B cell (primary cell): ENCODE data around the gene CAT. TPM values are rescaled to one million over a fixed set of nuclear protein-coding genes. Genes with fewer than 3 reads are reported as not detected.

Experiments
- ATAC-seq: fragments of 200-7000 bp; cut with Tn5 transposase; one replicate; pipeline ENCODE4 v1.10.0; 2021; ENCODE audit warnings: low read depth, mild to moderate bottlenecking, moderate number of reproducible peaks, moderate library complexity
- CTCF ChIA-PET: fragments of 350-600 bp; sonication (Branson Sonifier 250); formaldehyde crosslinking; loops from one replicate; lab custom pipeline; 2021; ENCODE audit warnings: antibody characterized with exemption, inconsistent platforms; lab: Charles Lee
- POLR2A ChIA-PET: fragments of 350-600 bp; sonication (Branson Sonifier 250); formaldehyde crosslinking; loops from one replicate; lab custom pipeline; 2021; ENCODE audit warnings: antibody characterized with exemption; lab: Charles Lee
- DNase-seq: peaks from one replicate; pipeline ENCODE4 v3.0.0; 2013
- H2AFZ ChIP-seq: 2 replicates; pipeline ENCODE4 v1.6.1; 2012; ENCODE audit warnings: mild to moderate bottlenecking, low read depth, low read length; ENCODE audit not compliant: insufficient read depth, poor library complexity, severe bottlenecking
- H3K27ac ChIP-seq, 2 donors: 1 replicate in 1 of 2; 2 replicates in 1 of 2; pipeline ENCODE4 v1.5.1; 2012 to 2013; ENCODE audit warnings: low read length in 2 of 2, mild to moderate bottlenecking in 2 of 2, moderate library complexity in 1 of 2
- H3K27me3 ChIP-seq, 4 experiments: fragments of 200-600 bp in 1 of 4; sonication (generic) in 1 of 4; replicated peaks in 1 of 4; 1 replicate in 2 of 4; 2 replicates in 2 of 4; pipeline versions ENCODE4 v1.6.1 to v1.7.0; 2013 to 2016; ENCODE audit warnings: low read length in 3 of 4, mild to moderate bottlenecking in 2 of 4, mixed read lengths in 1 of 4, moderate library complexity in 1 of 4; ENCODE audit not compliant: insufficient read depth in 4 of 4, control insufficient read depth in 3 of 4; ENCODE audit errors: control extremely low read depth in 1 of 4
- H3K36me3 ChIP-seq, 2 experiments: replicated peaks in 1 of 2; 1 replicate in 1 of 2; 2 replicates in 1 of 2; pipeline versions ENCODE4 v1.6.1 to v1.7.1; 2013; ENCODE audit warnings: low read length in 1 of 2; ENCODE audit not compliant: insufficient read depth in 2 of 2, control insufficient read depth in 1 of 2; ENCODE audit errors: control extremely low read depth in 1 of 2, extremely low read depth in 1 of 2
- H3K4me1 ChIP-seq, 2 donors: fragments of 200-600 bp in 1 of 2; sonication (generic) in 1 of 2; 1 replicate in 1 of 2; 2 replicates in 1 of 2; pipeline versions ENCODE4 v1.5.1 to v1.6.1; 2013 to 2017; ENCODE audit warnings: low read length in 2 of 2; ENCODE audit not compliant: control insufficient read depth in 2 of 2, insufficient read depth in 2 of 2
- H3K4me2 ChIP-seq: replicated peaks from 2 replicates; pipeline ENCODE3; 2012; ENCODE audit warnings: mild to moderate bottlenecking, low read depth, low read length; ENCODE audit not compliant: poor library complexity, severe bottlenecking
- H3K4me3 ChIP-seq, 5 experiments: fragments of 200-600 bp in 1 of 5; sonication (generic) in 1 of 5; 1 replicate in 3 of 5; 2 replicates in 2 of 5; pipeline versions ENCODE4 v1.5.1 to v1.7.0; 2011 to 2016; ENCODE audit warnings: low read length in 4 of 5, mild to moderate bottlenecking in 4 of 5, low read depth in 2 of 5, control low read depth in 1 of 5, moderate library complexity in 1 of 5; ENCODE audit not compliant: insufficient read depth in 1 of 5; ENCODE audit errors: control extremely low read depth in 1 of 5, extremely low read depth in 1 of 5
- H3K79me2 ChIP-seq: fragments of 200-600 bp; sonication (generic); one replicate; pipeline ENCODE4 v1.6.0; 2016; ENCODE audit warnings: low read length; ENCODE audit not compliant: control insufficient read depth, insufficient read depth
- H3K9ac ChIP-seq: fragments of 200-600 bp; sonication (generic); 2 replicates; pipeline ENCODE4 v1.6.1; 2017; ENCODE audit warnings: mild to moderate bottlenecking, low read length, moderate library complexity
- H3K9me3 ChIP-seq, 3 donors: one replicate each; pipeline versions ENCODE4 v1.6.1 to v1.7.1; 2013; ENCODE audit warnings: low read length in 2 of 3; ENCODE audit not compliant: control insufficient read depth in 2 of 3, insufficient read depth in 1 of 3; ENCODE audit errors: control extremely low read depth in 1 of 3
- H4K20me1 ChIP-seq: 2 replicates; pipeline ENCODE4 v1.6.0; 2012; ENCODE audit warnings: mild to moderate bottlenecking, low read length; ENCODE audit not compliant: insufficient read depth, control insufficient read depth, poor library complexity, severe bottlenecking
- H3K27ac Mint-ChIP-seq: one replicate; pipeline ENCODE4 v1.8.0; 2021; ENCODE audit warnings: mixed read lengths
- H3K27me3 Mint-ChIP-seq: one replicate; pipeline ENCODE4 v1.8.0; 2021; ENCODE audit warnings: mixed read lengths
- H3K4me1 Mint-ChIP-seq: one replicate; pipeline ENCODE4 v1.8.0; 2021; ENCODE audit warnings: mixed read lengths
- H3K4me3 Mint-ChIP-seq: one replicate; pipeline ENCODE4 v1.8.0; 2021; ENCODE audit warnings: mixed read lengths
- H3K9me3 Mint-ChIP-seq: one replicate; pipeline ENCODE4 v1.8.0; 2022; ENCODE audit warnings: mixed read lengths; ENCODE audit not compliant: insufficient read depth
- EZH2 ChIP-seq: IDR thresholded peaks from 2 replicates; pipeline ENCODE4 v1.6.1; 2012; ENCODE audit warnings: borderline replicate concordance, low read depth, mild to moderate bottlenecking, moderate library complexity, low read length; ENCODE audit not compliant: insufficient read depth, poor library complexity, severe bottlenecking
- intact Hi-C: fragments of 100-400 bp; cut with micrococcal nuclease; formaldehyde crosslinking; loops from one replicate; pipeline ENCODE4 v1.10.0; 2022
- polyA plus RNA-seq: library from polyadenylated mRNA; depleted of rRNA; stranded (reverse); fragments of >200 nt; gene quantifications from 2 replicates; pipeline ENCODE4 v1.2.3, GENCODE V29; 2012
- small RNA-seq: library from RNA; depleted of rRNA; stranded (forward); fragments of <200 nt; gene quantifications from one replicate; pipeline ENCODE3, GENCODE V24; 2012; ENCODE audit warnings: low replicate concordance, low read depth; ENCODE audit not compliant: insufficient read length
- total RNA-seq, 2 donors: library from RNA; stranded (reverse); fragments of 120-200 nt in 1 of 2; gene quantifications; 1 replicate in 1 of 2; 2 replicates in 1 of 2; pipeline versions ENCODE4 v1.2.3 to v1.2.4, GENCODE V29; 2013 to 2022
- TF ChIP-seq, protein P1 (sequence below): fragments of 200-600 bp; IDR thresholded peaks from one replicate; pipeline ENCODE4 v1.8.0; 2022; ENCODE audit warnings: antibody characterized with exemption, mild to moderate bottlenecking

CAT gene
- total and polyA plus RNA-seq, 2 donors (not counting 1 experiment from before 2014, with no cell fraction given): 83.2 to 91.7 TPM

DNA sequence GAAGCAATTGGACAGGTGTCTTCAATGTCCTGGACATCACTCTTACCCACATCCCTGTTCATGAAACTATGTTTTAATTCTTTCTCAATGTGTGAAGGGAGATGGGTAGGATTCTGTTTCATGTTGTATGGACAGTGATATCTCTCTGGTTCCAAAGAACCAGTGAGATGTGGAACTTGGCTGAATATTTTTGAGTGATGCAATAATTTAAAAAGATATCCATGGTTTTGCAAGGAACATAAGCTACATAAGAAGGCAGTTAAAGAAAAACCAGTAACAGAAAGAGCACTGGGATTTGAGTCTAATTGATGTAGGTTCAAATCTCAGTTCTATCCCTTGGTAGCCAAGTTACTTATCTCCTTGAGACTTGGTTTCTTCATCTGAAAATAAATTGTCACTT is 82.5 kb downstream of the CAT start:
- ChIA-PET POLR2A (no interaction called here), CTCF (no interaction called here)
- H3K4me2 ChIP-seq: no peak overlapping the region
- H3K4me3 Mint-ChIP-seq: no peak overlapping the region
- no peak overlapping the region for H2AFZ ChIP-seq
- H3K4me1 Mint-ChIP-seq: peaks cover under 1% of the 10 kb centered on the region
- no peak overlapping the region for H3K27ac Mint-ChIP-seq
- no peaks in the 10 kb centered on the region for H3K79me2 ChIP-seq
- H3K27me3 Mint-ChIP-seq: peaks cover 13% of the 10 kb centered on the region
- no peak overlapping the region for H3K9ac ChIP-seq
- no peak for ATAC-seq
- no peaks in the 10 kb centered on the region for H4K20me1 ChIP-seq
- DNase-seq: no peak
- no peaks in the 10 kb centered on the region for H3K36me3 ChIP-seq
- H3K27ac ChIP-seq: no peak overlapping the region
- H3K4me3 ChIP-seq: no peak overlapping the region
- no peaks in the 10 kb centered on the region for H3K9me3 Mint-ChIP-seq
- intact Hi-C loops: no loop called here
- H3K9me3 ChIP-seq: no peaks in the 10 kb centered on the region
- H3K4me1 ChIP-seq: no peaks in the 10 kb centered on the region
- TF ChIP-seq EZH2: no peak
- TF ChIP-seq, protein P1, sequence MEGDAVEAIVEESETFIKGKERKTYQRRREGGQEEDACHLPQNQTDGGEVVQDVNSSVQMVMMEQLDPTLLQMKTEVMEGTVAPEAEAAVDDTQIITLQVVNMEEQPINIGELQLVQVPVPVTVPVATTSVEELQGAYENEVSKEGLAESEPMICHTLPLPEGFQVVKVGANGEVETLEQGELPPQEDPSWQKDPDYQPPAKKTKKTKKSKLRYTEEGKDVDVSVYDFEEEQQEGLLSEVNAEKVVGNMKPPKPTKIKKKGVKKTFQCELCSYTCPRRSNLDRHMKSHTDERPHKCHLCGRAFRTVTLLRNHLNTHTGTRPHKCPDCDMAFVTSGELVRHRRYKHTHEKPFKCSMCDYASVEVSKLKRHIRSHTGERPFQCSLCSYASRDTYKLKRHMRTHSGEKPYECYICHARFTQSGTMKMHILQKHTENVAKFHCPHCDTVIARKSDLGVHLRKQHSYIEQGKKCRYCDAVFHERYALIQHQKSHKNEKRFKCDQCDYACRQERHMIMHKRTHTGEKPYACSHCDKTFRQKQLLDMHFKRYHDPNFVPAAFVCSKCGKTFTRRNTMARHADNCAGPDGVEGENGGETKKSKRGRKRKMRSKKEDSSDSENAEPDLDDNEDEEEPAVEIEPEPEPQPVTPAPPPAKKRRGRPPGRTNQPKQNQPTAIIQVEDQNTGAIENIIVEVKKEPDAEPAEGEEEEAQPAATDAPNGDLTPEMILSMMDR: no peak
- H3K27me3 ChIP-seq: peaks cover 0 to 5% (median 0%) of the 10 kb centered on the region in 4 experiments

Small RNAs within 50 kb of the gene (small RNA-seq; reads per million reads assigned to genes)
- not detected for gene AL035079.1

Other genes starting within 250 kb of the CAT start
- 4.5 and 5.9 TPM in 2 replicates for gene ABTB2, start 80.9 kb upstream of the CAT start, total RNA-seq
- gene ABTB2, start 80.9 kb upstream of the CAT start, polyA plus RNA-seq: 0.30 and 0.32 TPM in 2 replicates
- gene ELF5, start 74.9 kb downstream of the CAT start, total RNA-seq: not detected in 2 replicates
- not detected in 2 replicates for gene ELF5, start 74.9 kb downstream of the CAT start, polyA plus RNA-seq
- 0.24 TPM in 1 of 2 replicates, not detected in the other for gene EHF, start 182.2 kb downstream of the CAT start, total RNA-seq
- gene EHF, start 182.2 kb downstream of the CAT start, polyA plus RNA-seq: not detected in 2 replicates